Measurements from ENCODE around the gene KLK3. TPM values are rescaled to one million over a fixed set of nuclear protein-coding genes. Genes with fewer than 3 reads are reported as not detected.
A peak's percentile ranks its signal among the peaks of the same experiment; 100 is the strongest.

Gene KLK3
- total RNA-seq, 1 experiment from 2014 or later = not detected

GRCh38 chr19:50820086-50820485 lies 34.6 kb upstream of the KLK3 start:
- CTCF ChIA-PET = no interaction called here
- in situ Hi-C loops (cut with HindIII; ENCODE audit: low pct_unique_long_range_greater_than_20kb, low sequenced_read_pairs) = no loop called here
- DNase-seq (ENCODE audit: low read depth, low spot score) = no peak
- no peaks in the 10 kb centered on the region for H3K9me3 ChIP-seq (ENCODE audit: control insufficient read depth, insufficient read depth, low read depth, low read length)
- no TSS peak for BruUV-seq (replicated peaks)
- H3K27ac ChIP-seq (ENCODE audit: low read length) = no peak overlapping the region
- POLR2A ChIA-PET = no interaction called here
- ATAC-seq = no peak
- H3K4me1 ChIP-seq (ENCODE audit: control insufficient read depth, insufficient read depth, low read length) = no peaks in the 10 kb centered on the region
- H3K27me3 ChIP-seq (ENCODE audit: control insufficient read depth, insufficient read depth, low read length) = no peaks in the 10 kb centered on the region; the same call in 1 of the 2 replicates
- H3K36me3 ChIP-seq (ENCODE audit: control insufficient read depth, insufficient read depth, low read length) = no peaks in the 10 kb centered on the region
- intact Hi-C loops (cut with micrococcal nuclease; ENCODE audit: unreplicated experiment) = no loop called here
- H3K4me3 ChIP-seq (ENCODE audit: low read depth in 2 of 2, low read length in 2 of 2) = no peak overlapping the region
- TF ChIP-seq REST (IDR thresholded peaks at IDR 0.05; ENCODE audit: insufficient read depth in 1 of 2, low read depth in 2 of 2, low read length in 1 of 2) (no peak), POLR2AphosphoS5 (IDR thresholded peaks at IDR 0.05; ENCODE audit: low read depth, low read length) (no peak), CTCF (IDR thresholded peaks at IDR 0.05) (no peak), SIN3A (IDR thresholded peaks at IDR 0.05; ENCODE audit: borderline replicate concordance, insufficient read depth, low read depth, low read length) (no peak), TCF7L2 (IDR thresholded peaks at IDR 0.05; ENCODE audit: low read depth, low read length) (no peak)

GRCh38 chr19:50820549-50821247 lies 34.0 kb upstream of the KLK3 start:
- Histone ChIP-seq H3K27ac (ENCODE audit: low read length) (no peak overlapping the region), H3K9me3 (ENCODE audit: control insufficient read depth, insufficient read depth, low read depth, low read length) (no peaks in the 10 kb centered on the region), H3K36me3 (ENCODE audit: control insufficient read depth, insufficient read depth, low read length) (no peaks in the 10 kb centered on the region), H3K4me3 (ENCODE audit: low read depth in 2 of 2, low read length in 2 of 2) (no peak overlapping the region), H3K4me1 (ENCODE audit: control insufficient read depth, insufficient read depth, low read length) (no peaks in the 10 kb centered on the region), H3K27me3 (ENCODE audit: control insufficient read depth, insufficient read depth, low read length) (no peaks in the 10 kb centered on the region; the same call in 1 of the 2 replicates)
- 0 out of 2 replicates have a peak, but pooled peaks have one; percentile 53 for ATAC-seq
- TF ChIP-seq CTCF (IDR thresholded peaks at IDR 0.05) = no peak
- no peak for TF ChIP-seq POLR2AphosphoS5 (IDR thresholded peaks at IDR 0.05; ENCODE audit: low read depth, low read length)
- no peak for TF ChIP-seq SIN3A (IDR thresholded peaks at IDR 0.05; ENCODE audit: borderline replicate concordance, insufficient read depth, low read depth, low read length)
- no peak for TF ChIP-seq TCF7L2 (IDR thresholded peaks at IDR 0.05; ENCODE audit: low read depth, low read length)
- no peak for TF ChIP-seq REST (IDR thresholded peaks at IDR 0.05; ENCODE audit: insufficient read depth in 1 of 2, low read depth in 2 of 2, low read length in 1 of 2)
- no TSS peak for BruUV-seq (replicated peaks)
- DNase-seq (ENCODE audit: low read depth, low spot score) = no peak
- in situ Hi-C loops (cut with HindIII; ENCODE audit: low pct_unique_long_range_greater_than_20kb, low sequenced_read_pairs) = no loop called here
- intact Hi-C loops (cut with micrococcal nuclease; ENCODE audit: unreplicated experiment) = no loop called here
- CTCF ChIA-PET = no interaction called here
- POLR2A ChIA-PET = no interaction called here
